Mesenchymal stem cell (in vitro differentiated cells and primary cell): Measurements from ENCODE around the gene RNF220.

Experiments used
- DNase-seq: peaks from one replicate; pipeline ENCODE4 v3.0.0-alpha.2; 2013
- H2AFZ ChIP-seq: one replicate; pipeline ENCODE4 v1.6.1; 2013; ENCODE audit warnings: low read depth, mild to moderate bottlenecking, control low read depth, inconsistent platforms, low read length, moderate library complexity
- H2AK5ac ChIP-seq: 2 replicates; pipeline ENCODE4 v1.6.1; 2013; ENCODE audit warnings: low read length, moderate library complexity, mild to moderate bottlenecking, inconsistent platforms; ENCODE audit not compliant: severe bottlenecking
- H2BK120ac ChIP-seq: one replicate; pipeline ENCODE4 v1.6.1; 2013; ENCODE audit warnings: low read depth, mild to moderate bottlenecking, inconsistent platforms, low read length, moderate library complexity
- H2BK12ac ChIP-seq, 2 experiments: one replicate each; pipeline ENCODE4 v1.6.1; 2013; ENCODE audit warnings: inconsistent platforms in 2 of 2, low read length in 2 of 2, mild to moderate bottlenecking in 2 of 2, moderate library complexity in 2 of 2, control low read depth in 1 of 2
- H2BK15ac ChIP-seq: one replicate; pipeline ENCODE4 v1.6.1; 2013; ENCODE audit warnings: mild to moderate bottlenecking, low read depth, inconsistent platforms; ENCODE audit not compliant: poor library complexity, severe bottlenecking
- H2BK5ac ChIP-seq: 2 replicates; pipeline ENCODE4 v1.6.1; 2013; ENCODE audit warnings: low read depth, mild to moderate bottlenecking, low read length, control low read depth, inconsistent platforms; ENCODE audit not compliant: poor library complexity, severe bottlenecking
- H3K14ac ChIP-seq, 2 experiments: one replicate each; pipeline ENCODE4 v1.6.1; 2013; ENCODE audit warnings: inconsistent platforms in 2 of 2, low read length in 2 of 2, control low read depth in 1 of 2, mild to moderate bottlenecking in 1 of 2, moderate library complexity in 1 of 2
- H3K18ac ChIP-seq, 2 experiments: one replicate each; pipeline ENCODE4 v1.6.1; 2013; ENCODE audit warnings: inconsistent platforms in 2 of 2, low read length in 2 of 2, control low read depth in 1 of 2, low read depth in 1 of 2, mild to moderate bottlenecking in 1 of 2
- H3K23ac ChIP-seq, 2 experiments: one replicate each; pipeline ENCODE4 v1.6.1; 2013; ENCODE audit warnings: inconsistent platforms in 2 of 2, low read length in 2 of 2, mild to moderate bottlenecking in 2 of 2, moderate library complexity in 2 of 2, control low read depth in 1 of 2
- H3K27ac ChIP-seq: 2 replicates; pipeline ENCODE4 v1.5.1; 2013; ENCODE audit warnings: mild to moderate bottlenecking, moderate library complexity, low read length, control low read depth, inconsistent platforms; ENCODE audit not compliant: poor library complexity, severe bottlenecking
- H3K27me3 ChIP-seq, 2 experiments: 2 replicates each; pipeline versions ENCODE4 v1.6.1 to v1.7.0; 2013; ENCODE audit warnings: low read length in 2 of 2, mild to moderate bottlenecking in 2 of 2, moderate library complexity in 2 of 2, control low read depth in 1 of 2, inconsistent platforms in 1 of 2; ENCODE audit not compliant: control insufficient read depth in 1 of 2, insufficient read depth in 1 of 2
- H3K36me3 ChIP-seq, 2 experiments: 2 replicates each; pipeline versions ENCODE4 v1.6.1 to v1.7.0; 2013; ENCODE audit warnings: low read length in 2 of 2, control low read depth in 1 of 2, inconsistent platforms in 1 of 2, low read depth in 1 of 2, mild to moderate bottlenecking in 1 of 2; ENCODE audit not compliant: insufficient read depth in 2 of 2, control insufficient read depth in 1 of 2
- H3K4ac ChIP-seq, 2 experiments: one replicate each; pipeline ENCODE4 v1.6.1; 2013; ENCODE audit warnings: inconsistent platforms in 2 of 2, low read length in 2 of 2, mild to moderate bottlenecking in 2 of 2, moderate library complexity in 2 of 2, control low read depth in 1 of 2, low read depth in 1 of 2
- H3K4me1 ChIP-seq: 2 replicates; pipeline ENCODE4 v1.6.1; 2013; ENCODE audit warnings: low read depth, low read length, control low read depth; ENCODE audit not compliant: control insufficient read depth, insufficient read depth
- H3K4me2 ChIP-seq: 2 replicates; pipeline ENCODE4 v1.6.1; 2013; ENCODE audit warnings: low read length, mild to moderate bottlenecking, inconsistent platforms; ENCODE audit not compliant: poor library complexity, severe bottlenecking
- H3K4me3 ChIP-seq, 2 experiments: 2 replicates each; pipeline versions ENCODE4 v1.5.1 to v1.7.0; 2013; ENCODE audit warnings: low read length in 2 of 2, mild to moderate bottlenecking in 2 of 2, control low read depth in 1 of 2, low read depth in 1 of 2; ENCODE audit not compliant: insufficient read depth in 1 of 2
- H3K79me1 ChIP-seq: replicated peaks from 2 replicates; pipeline ENCODE4 v1.6.1; 2013; ENCODE audit warnings: mild to moderate bottlenecking, control low read depth, low read length, inconsistent platforms; ENCODE audit not compliant: poor library complexity, severe bottlenecking
- H3K9ac ChIP-seq: 2 replicates; pipeline ENCODE4 v1.7.0; 2013; ENCODE audit warnings: mild to moderate bottlenecking, low read length, moderate library complexity
- H3K9me3 ChIP-seq: 2 replicates; pipeline ENCODE4 v1.7.0; 2013; ENCODE audit warnings: mild to moderate bottlenecking, low read length; ENCODE audit not compliant: control insufficient read depth
- H4K8ac ChIP-seq: one replicate; pipeline ENCODE4 v1.6.1; 2013; ENCODE audit warnings: inconsistent platforms, mild to moderate bottlenecking, low read length, moderate library complexity
- H4K91ac ChIP-seq: one replicate; pipeline ENCODE4 v1.6.1; 2013; ENCODE audit warnings: mild to moderate bottlenecking, low read length, inconsistent platforms
- WGBS: methylation state at CpG from one replicate; pipeline ENCODE4 v1.1.7; 2013; ENCODE audit warnings: mixed read lengths; 5-methylcytosine and 5-hydroxymethylcytosine counted together

Gene RNF220

DNA sequence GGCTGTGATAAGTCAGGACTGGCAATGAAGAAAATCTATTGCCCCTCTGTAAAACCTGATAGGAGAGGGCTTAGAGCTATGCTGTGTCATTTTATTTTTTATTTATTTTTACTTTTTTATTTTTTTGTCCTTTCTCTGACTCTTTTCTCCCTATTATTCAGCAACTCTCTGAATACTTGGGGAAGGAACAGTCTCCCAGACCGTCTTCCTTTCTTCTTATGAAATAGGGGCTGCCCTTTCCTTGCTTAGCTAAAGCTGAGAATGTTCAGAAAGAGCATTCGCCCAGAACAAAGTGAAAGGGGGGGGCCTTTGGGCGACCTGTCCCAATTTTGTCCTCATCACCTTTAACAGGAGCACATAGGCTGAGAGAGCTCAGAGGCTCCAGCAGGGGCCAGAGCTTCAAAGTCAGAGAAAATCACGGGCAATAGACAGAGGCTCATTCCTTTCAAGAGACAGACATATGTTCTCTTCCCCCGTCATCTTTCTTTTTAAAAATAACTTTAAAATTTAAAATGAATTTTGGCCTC lies 80.9 kb downstream of the RNF220 start:
- Histone ChIP-seq H2BK15ac (peak overlapping the region; percentile 28), H2BK12ac (no peak overlapping the region), H3K18ac (no peak overlapping the region), H3K27ac (peak overlapping the region; percentile 26), H3K4me3 (no peak overlapping the region), H2AK5ac (no peak overlapping the region), H3K4ac (no peak overlapping the region), H4K91ac (no peak overlapping the region), H3K23ac (no peak overlapping the region), H3K36me3 (no peaks in the 10 kb centered on the region), H3K9me3 (no peaks in the 10 kb centered on the region), H3K27me3 (peaks cover 5 to 29% of the 10 kb centered on the region in 2 experiments), H3K4me2 (no peak overlapping the region), H3K9ac (peak overlapping the region; percentile 59), H2BK5ac (no peak overlapping the region), H2AFZ (no peak overlapping the region), H4K8ac (no peak overlapping the region), H3K79me1 (no peaks in the 10 kb centered on the region), H3K4me1 (peaks cover 10% of the 10 kb centered on the region), H2BK120ac (no peak overlapping the region), H3K14ac (no peak overlapping the region)
- WGBS = 42% methylated on average over 2 of the region's 5 CpGs
- DNase-seq = no peak

DNA sequence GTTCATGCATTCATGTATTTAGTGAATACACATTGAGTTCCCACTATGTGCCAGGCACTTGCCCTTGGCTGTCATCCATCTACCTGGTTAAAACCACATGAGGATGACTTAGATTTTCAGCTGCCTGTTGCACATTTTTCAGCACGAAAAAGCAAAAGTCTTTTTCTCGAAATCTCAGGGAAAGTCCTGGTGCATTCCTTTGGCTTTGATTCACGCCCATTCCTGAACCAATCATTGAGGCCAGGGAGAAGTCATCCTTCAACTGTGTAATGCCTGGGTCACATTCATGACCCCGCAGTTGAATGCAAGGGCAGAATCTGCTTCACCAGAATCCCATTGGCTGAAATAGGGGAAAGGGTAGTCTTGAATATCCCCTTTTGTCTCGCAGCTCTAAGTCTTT lies 84.4 kb downstream of the RNF220 start:
- no peak overlapping the region for H3K27ac ChIP-seq
- H2BK5ac ChIP-seq = no peak overlapping the region
- H2BK12ac ChIP-seq = no peak overlapping the region
- H3K79me1 ChIP-seq = no peaks in the 10 kb centered on the region
- H3K4me2 ChIP-seq = no peak overlapping the region
- H3K14ac ChIP-seq = no peak overlapping the region
- H2BK120ac ChIP-seq = no peak overlapping the region
- 77% methylated on average over 5 of the region's 5 CpGs for WGBS
- H4K8ac ChIP-seq = no peak overlapping the region
- H3K4me1 ChIP-seq = peaks cover 6% of the 10 kb centered on the region
- H2AK5ac ChIP-seq = no peak overlapping the region
- no peak overlapping the region for H3K9ac ChIP-seq
- H3K9me3 ChIP-seq = no peaks in the 10 kb centered on the region
- no peak overlapping the region for H3K4ac ChIP-seq
- no peak overlapping the region for H2BK15ac ChIP-seq
- H3K36me3 ChIP-seq = no peaks in the 10 kb centered on the region
- peak; percentile 9 for DNase-seq
- H4K91ac ChIP-seq = no peak overlapping the region
- no peak overlapping the region for H3K18ac ChIP-seq
- H3K23ac ChIP-seq = no peak overlapping the region
- H3K4me3 ChIP-seq = no peak overlapping the region
- no peak overlapping the region for H2AFZ ChIP-seq
- H3K27me3 ChIP-seq = peaks cover 0 to 11% of the 10 kb centered on the region in 2 experiments

DNA sequence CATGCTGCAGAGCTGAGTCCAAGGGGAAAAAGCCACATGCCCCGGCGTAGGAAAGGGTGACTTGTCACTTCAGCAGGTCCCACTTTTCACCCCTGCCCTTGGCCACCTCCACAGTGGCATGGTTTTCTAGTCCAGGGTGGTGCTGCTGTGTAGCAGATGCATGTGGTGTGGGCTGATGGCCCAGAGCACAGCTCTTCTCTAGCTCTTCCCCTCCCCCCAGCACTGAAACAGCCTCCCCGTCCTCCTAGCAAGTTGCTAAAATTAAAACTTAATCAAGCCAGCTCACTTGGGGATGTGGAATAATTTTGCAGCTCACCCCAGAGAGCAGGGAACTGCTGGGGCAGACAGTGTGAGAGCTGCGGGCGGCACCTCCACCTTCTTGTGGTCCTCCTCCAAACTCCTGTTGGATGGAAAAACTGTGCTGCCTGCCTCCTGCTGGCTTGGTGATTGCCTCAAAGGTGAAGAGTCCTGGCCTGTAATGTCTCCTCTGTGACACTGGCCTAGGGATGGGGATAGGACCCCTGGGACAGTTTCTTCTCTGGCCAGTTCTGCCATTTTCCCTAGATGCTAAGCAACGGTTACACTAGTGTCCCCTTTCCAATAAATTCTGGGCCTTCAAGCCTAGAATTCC lies 91.6 kb downstream of the RNF220 start:
- Histone ChIP-seq H3K4me2 (no peak overlapping the region), H2BK5ac (no peak overlapping the region), H3K36me3 (no peaks in the 10 kb centered on the region), H2BK12ac (no peak overlapping the region), H4K91ac (no peak overlapping the region), H3K4ac (no peak overlapping the region), H4K8ac (no peak overlapping the region), H3K18ac (no peak overlapping the region), H3K9ac (no peak overlapping the region), H3K14ac (no peak overlapping the region), H2AK5ac (no peak overlapping the region), H3K79me1 (no peaks in the 10 kb centered on the region), H3K9me3 (no peaks in the 10 kb centered on the region), H2AFZ (no peak overlapping the region), H3K4me1 (peaks cover 1% of the 10 kb centered on the region), H3K27me3 (peaks cover 60 to 75% of the 10 kb centered on the region in 2 experiments), H3K27ac (no peak overlapping the region), H3K23ac (no peak overlapping the region), H3K4me3 (no peak overlapping the region), H2BK15ac (no peak overlapping the region), H2BK120ac (no peak overlapping the region)
- no peak for DNase-seq
- whole genome bisulfite sequencing = 79% methylated on average over 4 of the region's 6 CpGs

DNA sequence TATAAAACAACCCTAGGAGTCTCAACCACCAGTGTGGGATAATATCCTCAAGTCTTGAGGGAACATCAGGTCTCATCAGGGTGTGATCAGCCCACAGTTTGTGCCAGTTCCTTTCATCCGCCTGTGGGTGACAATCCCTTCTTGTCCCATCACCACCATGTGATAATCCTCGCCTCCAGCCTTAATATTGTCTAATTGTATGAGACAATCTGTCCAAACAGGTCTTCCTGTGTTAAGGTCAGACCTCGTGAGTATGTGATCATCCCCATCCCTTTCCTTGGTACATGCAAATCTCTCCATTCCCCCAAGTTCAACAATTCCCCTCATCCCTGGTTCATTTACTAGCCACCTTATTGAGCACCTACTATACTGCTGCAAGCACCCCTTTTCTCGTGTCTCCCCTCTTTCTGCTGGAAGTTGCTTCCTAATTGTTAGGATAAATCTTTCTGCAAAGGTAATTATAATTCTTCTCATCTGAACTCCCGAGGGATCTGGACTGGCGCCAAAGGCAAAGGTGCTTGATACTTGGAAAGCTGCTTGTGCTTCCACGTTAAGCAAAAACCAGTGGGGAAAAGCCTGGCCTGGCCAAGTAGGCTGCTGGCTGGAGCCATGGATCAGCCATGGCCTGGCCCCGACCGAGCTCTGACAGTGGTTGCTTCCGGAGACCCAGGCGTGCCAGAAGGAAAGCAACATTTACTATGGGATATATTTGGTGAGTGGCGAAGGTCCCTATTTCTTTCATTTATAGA lies 92.5 kb downstream of the RNF220 start:
- Histone ChIP-seq H3K4me2 (no peak overlapping the region), H3K18ac (no peak overlapping the region), H2AFZ (no peak overlapping the region), H4K8ac (no peak overlapping the region), H2BK5ac (no peak overlapping the region), H2BK120ac (no peak overlapping the region), H2BK15ac (no peak overlapping the region), H2AK5ac (no peak overlapping the region), H3K36me3 (no peaks in the 10 kb centered on the region), H4K91ac (no peak overlapping the region), H2BK12ac (no peak overlapping the region), H3K4me1 (peaks cover 1% of the 10 kb centered on the region), H3K9ac (no peak overlapping the region), H3K23ac (no peak overlapping the region), H3K9me3 (no peaks in the 10 kb centered on the region), H3K14ac (no peak overlapping the region), H3K79me1 (no peaks in the 10 kb centered on the region), H3K4ac (no peak overlapping the region), H3K27ac (no peak overlapping the region), H3K4me3 (no peak overlapping the region), H3K27me3 (peaks cover 66 to 80% of the 10 kb centered on the region in 2 experiments)
- no peak for DNase-seq
- WGBS = 86% methylated on average over 6 of the region's 12 CpGs
